SK-N-SH (cell line): ENCODE results near the gene LCNL1. TPM values are rescaled to one million over a fixed set of nuclear protein-coding genes. Genes with fewer than 3 reads are reported as not detected.

Experiments
- CTCF ChIA-PET: fragments of 300-600, 350-600 bp; formaldehyde crosslinking; extraction: SDS; loops from one replicate; lab custom pipeline; 2021; lab: Yijun Ruan, JAX
- POLR2A ChIA-PET: fragments of 350-600 bp; sonication (Branson Sonifier 250); formaldehyde crosslinking; extraction: SDS; loops from one replicate; lab custom pipeline; 2020; ENCODE audit warnings: antibody characterized with exemption, inconsistent platforms; lab: Yijun Ruan, JAX
- DNase-seq: peaks from one replicate; pipeline ENCODE4 v3.0.0; 2012
- H2AFZ ChIP-seq: fragments of 200-600 bp; sonication (generic); 2 replicates; pipeline ENCODE4 v1.8.1; 2016; ENCODE audit warnings: antibody characterized with exemption, mild to moderate bottlenecking, low read depth
- H3F3A ChIP-seq: fragments of 200-600 bp; sonication (generic); replicated peaks from 2 replicates; pipeline ENCODE3; 2016; ENCODE audit warnings: antibody characterized with exemption, mild to moderate bottlenecking; ENCODE audit not compliant: insufficient read depth
- H3K27ac ChIP-seq, 2 experiments: fragments of 200-500 bp in 1 of 2; fragments of 200-600 bp in 1 of 2; sonication (Bioruptor generic) in 1 of 2; sonication (generic), shearing (Covaris generic) in 1 of 2; 2 replicates each; pipeline versions ENCODE4 v1.5.1 to v1.6.1; 2014 to 2016; ENCODE audit warnings: low read depth in 2 of 2, inconsistent platforms in 1 of 2, low read length in 1 of 2, mild to moderate bottlenecking in 1 of 2, mixed read lengths in 1 of 2
- H3K27me3 ChIP-seq: fragments of 200-600 bp; sonication (generic), shearing (Covaris generic); 2 replicates; pipeline ENCODE4 v1.6.1; 2016; ENCODE audit warnings: mixed run types; ENCODE audit not compliant: insufficient read depth
- H3K36me3 ChIP-seq, 2 experiments: fragments of 200-500 bp in 1 of 2; fragments of 200-600 bp in 1 of 2; sonication (Bioruptor generic) in 1 of 2; sonication (generic) in 1 of 2; replicated peaks in 1 of 2; 2 replicates each; pipeline versions ENCODE3 to v1.5.1; 2014 to 2016; ENCODE audit warnings: low read length in 1 of 2, mild to moderate bottlenecking in 1 of 2; ENCODE audit not compliant: insufficient read depth in 2 of 2, control insufficient read depth in 1 of 2
- H3K4me1 ChIP-seq, 2 experiments: fragments of 200-500 bp in 1 of 2; fragments of 200-600 bp in 1 of 2; sonication (Bioruptor generic) in 1 of 2; sonication (generic), shearing (Covaris generic) in 1 of 2; 2 replicates each; pipeline versions ENCODE4 v1.5.1 to v1.6.1; 2014 to 2016; ENCODE audit warnings: low read depth in 1 of 2, low read length in 1 of 2, mixed run types in 1 of 2; ENCODE audit not compliant: insufficient read depth in 2 of 2, control insufficient read depth in 1 of 2
- H3K4me2 ChIP-seq: fragments of 200-600 bp; sonication (generic), shearing (Covaris generic); 2 replicates; pipeline ENCODE4 v1.6.1; 2017; ENCODE audit warnings: mixed run types
- H3K4me3 ChIP-seq, 2 experiments: fragments of 200-500 bp in 1 of 2; fragments of 200-600 bp in 1 of 2; sonication (Bioruptor generic) in 1 of 2; sonication (generic), shearing (Covaris generic) in 1 of 2; 2 replicates each; pipeline versions ENCODE4 v1.5.1 to v1.8.1; 2014 to 2016; ENCODE audit warnings: low read depth in 2 of 2, inconsistent platforms in 1 of 2, low read length in 1 of 2, mild to moderate bottlenecking in 1 of 2, mixed read lengths in 1 of 2, moderate library complexity in 1 of 2
- H3K79me2 ChIP-seq: fragments of 200-600 bp; sonication (generic); 2 replicates; pipeline ENCODE4 v1.8.1; 2017; ENCODE audit warnings: mild to moderate bottlenecking; ENCODE audit not compliant: insufficient read depth
- H3K9ac ChIP-seq: fragments of 200-600 bp; sonication (generic); 2 replicates; pipeline ENCODE4 v1.6.1; 2017; ENCODE audit warnings: mixed run types
- H3K9me2 ChIP-seq: fragments of 200-600 bp; sonication (generic); 2 replicates; pipeline ENCODE4 v1.6.1; 2017; ENCODE audit warnings: mixed run types
- H3K9me3 ChIP-seq: fragments of 200-600 bp; sonication (generic); 2 replicates; pipeline ENCODE4 v1.6.1; 2017; ENCODE audit warnings: mixed run types, mild to moderate bottlenecking, moderate library complexity
- H4K20me1 ChIP-seq: fragments of 200-600 bp; sonication (generic); 2 replicates; pipeline ENCODE4 v1.6.1; 2017; ENCODE audit warnings: mild to moderate bottlenecking, mixed run types; ENCODE audit not compliant: insufficient read depth
- EP300 ChIP-seq, 2 experiments: IDR thresholded peaks; 2 replicates each; pipeline versions ENCODE4 v1.4.0 to v1.6.1; 2012; ENCODE audit warnings: borderline replicate concordance in 1 of 2, low read depth in 1 of 2, low read length in 1 of 2
- EZH2phosphoT487 ChIP-seq: fragments of 200-600 bp; sonication (generic); IDR thresholded peaks from 2 replicates; pipeline ENCODE4 v1.6.1; 2017; ENCODE audit warnings: low read depth, mixed run types, mild to moderate bottlenecking, antibody characterized with exemption, moderate library complexity, borderline replicate concordance
- FOXJ3 ChIP-seq: sonication (generic); formaldehyde crosslinking; IDR thresholded peaks from 2 replicates; pipeline ENCODE4 v1.5.1; 2020; ENCODE audit warnings: mild to moderate bottlenecking, missing genetic modification reagents
- FOXM1 ChIP-seq: IDR thresholded peaks from 2 replicates; pipeline ENCODE4 v1.4.0; 2012; ENCODE audit warnings: low read depth, mild to moderate bottlenecking
- JUND ChIP-seq: IDR thresholded peaks from 2 replicates; pipeline ENCODE4 v1.4.0; 2012
- MXI1 ChIP-seq: IDR thresholded peaks from 2 replicates; pipeline ENCODE4 v1.6.1; 2012; ENCODE audit warnings: mild to moderate bottlenecking, low read depth, low read length, improper control_type of control experiment
- NRF1 ChIP-seq: IDR thresholded peaks from 2 replicates; pipeline ENCODE4 v1.6.1; 2012; ENCODE audit warnings: low read depth, mild to moderate bottlenecking, low read length
- RAD21 ChIP-seq: IDR thresholded peaks from 2 replicates; pipeline ENCODE4 v1.6.1; 2012; ENCODE audit warnings: mild to moderate bottlenecking, low read length
- RCOR1 ChIP-seq: fragments of 150-350 bp; IDR thresholded peaks from 2 replicates; pipeline ENCODE4 v1.6.1; 2017; ENCODE audit warnings: antibody characterized with exemption, low read length
- RFX5 ChIP-seq: IDR thresholded peaks from 2 replicates; pipeline ENCODE4 v1.6.1; 2012; ENCODE audit warnings: mild to moderate bottlenecking, improper control_type of control experiment, low read length
- SMC3 ChIP-seq: IDR thresholded peaks from 2 replicates; pipeline ENCODE4 v1.6.1; 2012; ENCODE audit warnings: low read depth, low read length, improper control_type of control experiment
- TCF12 ChIP-seq: IDR thresholded peaks from 2 replicates; pipeline ENCODE4 v1.4.0; 2012
- WGBS: methylation state at CpG from one replicate; pipeline ENCODE4 v1.1.6; 2017; ENCODE audit warnings: low lambda C conversion rate; 5-methylcytosine and 5-hydroxymethylcytosine counted together
- polyA plus RNA-seq, 3 experiments: library from polyadenylated mRNA; depleted of rRNA; stranded (reverse); fragments of >200 nt; gene quantifications; 2 replicates each; pipeline ENCODE4 v1.2.3, GENCODE V29; 2012
- TF ChIP-seq, protein P1 (sequence below): fragments of 200-600 bp; sonication (generic); IDR thresholded peaks from 2 replicates; pipeline ENCODE4 v1.6.1; 2017; ENCODE audit warnings: antibody characterized with exemption, mild to moderate bottlenecking, moderate library complexity
- TF ChIP-seq, protein P2 (sequence below): IDR thresholded peaks from 2 replicates; pipeline ENCODE4; 2012
- TF ChIP-seq, protein P3 (sequence below): fragments of 150-350 bp; IDR thresholded peaks from 2 replicates; pipeline ENCODE4 v1.6.1; 2016; ENCODE audit warnings: mild to moderate bottlenecking, low read depth, low read length
- TF ChIP-seq, protein P4 (sequence below): IDR thresholded peaks from 2 replicates; pipeline ENCODE4 v1.6.1; 2012; ENCODE audit warnings: mild to moderate bottlenecking, low read depth, low read length, moderate library complexity

The LCNL1 gene
- polyA plus RNA-seq, 1 of the 3 experiments (the other 2 are of a cell fraction): not detected

DNA sequence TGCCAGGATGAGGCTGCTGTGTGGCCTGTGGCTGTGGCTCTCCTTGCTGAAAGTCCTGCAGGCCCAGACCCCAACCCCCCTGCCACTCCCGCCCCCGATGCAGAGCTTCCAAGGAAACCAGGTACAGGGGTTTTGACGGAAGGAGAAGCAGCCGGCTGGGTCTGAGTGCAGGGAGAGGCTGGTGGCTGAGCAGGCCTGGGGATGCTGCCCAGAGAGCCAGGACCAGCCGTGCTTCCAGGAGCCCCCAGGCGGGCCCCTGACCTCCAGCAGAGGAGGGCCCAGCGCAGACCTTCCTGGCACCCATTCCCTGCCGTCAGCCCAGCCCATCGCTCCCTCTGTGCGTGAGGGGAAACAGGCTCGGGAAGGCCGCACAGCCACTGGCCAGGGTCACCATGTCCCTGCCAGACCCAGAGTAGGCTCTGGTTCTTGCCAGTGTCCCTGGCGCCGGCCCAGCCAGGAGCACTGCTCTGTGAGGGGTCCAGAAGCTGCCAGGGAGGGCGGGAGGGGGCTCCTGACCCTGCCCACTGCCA is 30.4 kb upstream of the LCNL1 start:
- CTCF ChIA-PET: interaction anchor here (1.4 to 13.2 kb wide), 3 partner anchors 44 to 97 kb away, joined by 4 to 350 read pairs (median 5); partner anchors contain the start of genes ABCA2, CLIC3 and FUT7
- POLR2A ChIA-PET: interaction anchor here (1.6 kb wide), 1 partner anchor 25 kb away, joined by 4 read pairs; the partner anchor contains the start of gene PTGDS
- Histone ChIP-seq H3K79me2 (no peaks in the 10 kb centered on the region), H3K9me2 (no peaks in the 10 kb centered on the region), H3K4me2 (no peak overlapping the region), H3K36me3 (no peaks in the 10 kb centered on the region), H3K4me1 (peaks cover 0 to 25% of the 10 kb centered on the region in 2 experiments; a peak in 2 of 4 replicates), H2AFZ (no peak overlapping the region), H3K27me3 (no peaks in the 10 kb centered on the region), H3K27ac (peak overlapping the region in 1 of 2 experiments; percentile 30; a peak in 1 of 4 replicates), H4K20me1 (no peaks in the 10 kb centered on the region), H3K9ac (no peak overlapping the region), H3K4me3 (no peak overlapping the region), H3K9me3 (no peaks in the 10 kb centered on the region), H3F3A (no peaks in the 10 kb centered on the region)
- TF ChIP-seq NRF1 (no peak), EP300 (IDR thresholded peaks at IDR 0.05; ENCODE audit: borderline replicate concordance in 1 of 2, low read depth in 1 of 2, low read length in 1 of 2) (no peak), SMC3 (no peak), RFX5 (no peak), JUND (no peak), FOXM1 (no peak)
- TF ChIP-seq, protein P1, sequence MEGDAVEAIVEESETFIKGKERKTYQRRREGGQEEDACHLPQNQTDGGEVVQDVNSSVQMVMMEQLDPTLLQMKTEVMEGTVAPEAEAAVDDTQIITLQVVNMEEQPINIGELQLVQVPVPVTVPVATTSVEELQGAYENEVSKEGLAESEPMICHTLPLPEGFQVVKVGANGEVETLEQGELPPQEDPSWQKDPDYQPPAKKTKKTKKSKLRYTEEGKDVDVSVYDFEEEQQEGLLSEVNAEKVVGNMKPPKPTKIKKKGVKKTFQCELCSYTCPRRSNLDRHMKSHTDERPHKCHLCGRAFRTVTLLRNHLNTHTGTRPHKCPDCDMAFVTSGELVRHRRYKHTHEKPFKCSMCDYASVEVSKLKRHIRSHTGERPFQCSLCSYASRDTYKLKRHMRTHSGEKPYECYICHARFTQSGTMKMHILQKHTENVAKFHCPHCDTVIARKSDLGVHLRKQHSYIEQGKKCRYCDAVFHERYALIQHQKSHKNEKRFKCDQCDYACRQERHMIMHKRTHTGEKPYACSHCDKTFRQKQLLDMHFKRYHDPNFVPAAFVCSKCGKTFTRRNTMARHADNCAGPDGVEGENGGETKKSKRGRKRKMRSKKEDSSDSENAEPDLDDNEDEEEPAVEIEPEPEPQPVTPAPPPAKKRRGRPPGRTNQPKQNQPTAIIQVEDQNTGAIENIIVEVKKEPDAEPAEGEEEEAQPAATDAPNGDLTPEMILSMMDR: no peak
- TF ChIP-seq, protein P2, sequence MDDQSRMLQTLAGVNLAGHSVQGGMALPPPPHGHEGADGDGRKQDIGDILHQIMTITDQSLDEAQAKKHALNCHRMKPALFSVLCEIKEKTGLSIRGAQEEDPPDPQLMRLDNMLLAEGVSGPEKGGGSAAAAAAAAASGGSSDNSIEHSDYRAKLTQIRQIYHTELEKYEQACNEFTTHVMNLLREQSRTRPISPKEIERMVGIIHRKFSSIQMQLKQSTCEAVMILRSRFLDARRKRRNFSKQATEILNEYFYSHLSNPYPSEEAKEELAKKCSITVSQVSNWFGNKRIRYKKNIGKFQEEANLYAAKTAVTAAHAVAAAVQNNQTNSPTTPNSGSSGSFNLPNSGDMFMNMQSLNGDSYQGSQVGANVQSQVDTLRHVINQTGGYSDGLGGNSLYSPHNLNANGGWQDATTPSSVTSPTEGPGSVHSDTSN: no peak
- TF ChIP-seq, protein P3, sequence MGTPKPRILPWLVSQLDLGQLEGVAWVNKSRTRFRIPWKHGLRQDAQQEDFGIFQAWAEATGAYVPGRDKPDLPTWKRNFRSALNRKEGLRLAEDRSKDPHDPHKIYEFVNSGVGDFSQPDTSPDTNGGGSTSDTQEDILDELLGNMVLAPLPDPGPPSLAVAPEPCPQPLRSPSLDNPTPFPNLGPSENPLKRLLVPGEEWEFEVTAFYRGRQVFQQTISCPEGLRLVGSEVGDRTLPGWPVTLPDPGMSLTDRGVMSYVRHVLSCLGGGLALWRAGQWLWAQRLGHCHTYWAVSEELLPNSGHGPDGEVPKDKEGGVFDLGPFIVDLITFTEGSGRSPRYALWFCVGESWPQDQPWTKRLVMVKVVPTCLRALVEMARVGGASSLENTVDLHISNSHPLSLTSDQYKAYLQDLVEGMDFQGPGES: no peak
- WGBS: 94% methylated on average over 3 of the region's 15 CpGs
- peak; percentile 61 for DNase-seq

DNA sequence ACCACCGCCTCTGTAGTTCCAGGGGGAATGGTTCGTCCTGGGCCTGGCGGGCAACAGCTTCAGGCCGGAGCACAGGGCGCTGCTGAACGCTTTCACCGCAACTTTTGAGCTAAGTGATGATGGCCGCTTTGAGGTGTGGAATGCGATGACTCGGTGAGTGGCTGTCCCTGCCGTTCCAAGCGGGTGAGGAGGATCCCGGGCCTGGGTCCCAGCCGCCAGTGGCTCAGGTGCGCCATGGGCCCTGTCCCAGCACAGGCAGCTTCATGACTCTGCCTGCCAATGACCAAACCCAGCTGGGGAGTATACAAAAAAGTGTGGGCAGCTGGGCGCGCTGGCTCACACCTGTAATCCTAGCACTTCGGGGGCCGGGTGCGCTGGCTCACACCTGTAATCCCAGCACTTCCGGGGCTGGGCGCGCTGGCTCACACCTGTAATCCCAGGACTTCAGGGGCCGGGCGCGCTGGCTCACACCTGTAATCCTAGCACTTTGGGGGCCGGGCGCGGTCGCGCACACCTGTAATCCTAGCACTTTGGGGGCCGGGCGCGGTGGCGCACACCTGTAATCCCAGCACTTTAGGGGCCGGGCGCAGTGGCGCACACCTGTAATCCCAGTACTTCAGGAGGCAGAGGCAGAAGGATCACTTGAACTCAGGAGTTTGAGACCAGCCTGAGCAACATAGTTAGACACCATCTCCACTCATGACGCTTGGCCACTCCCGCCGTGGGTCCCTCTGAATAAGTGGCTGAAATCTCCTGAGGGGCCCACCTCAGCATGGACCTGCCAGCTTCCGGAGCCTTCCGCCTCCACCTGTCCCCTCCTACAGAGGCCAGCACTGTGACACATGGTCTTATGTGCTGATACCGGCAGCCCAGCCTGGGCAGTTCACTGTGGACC is 29.7 kb upstream of the LCNL1 start:
- Histone ChIP-seq H3K79me2 (no peaks in the 10 kb centered on the region), H3K9me2 (no peaks in the 10 kb centered on the region), H3K27ac (no peak overlapping the region), H2AFZ (no peak overlapping the region), H3K9me3 (no peaks in the 10 kb centered on the region), H3K4me3 (no peak overlapping the region), H3K36me3 (no peaks in the 10 kb centered on the region), H3K9ac (no peak overlapping the region), H4K20me1 (no peaks in the 10 kb centered on the region), H3K4me1 (peaks cover 0 to 25% of the 10 kb centered on the region in 2 experiments; a peak in 2 of 4 replicates), H3F3A (no peaks in the 10 kb centered on the region), H3K27me3 (no peaks in the 10 kb centered on the region), H3K4me2 (no peak overlapping the region)
- DNase-seq: no peak
- CTCF ChIA-PET: interaction anchor here (1.9 to 13.2 kb wide), 2 partner anchors 43 to 79 kb away, joined by 5 to 350 read pairs; partner anchors contain the start of genes ABCA2, CLIC3 and FUT7
- WGBS: 90% methylated on average over 27 of the region's 44 CpGs
- POLR2A ChIA-PET: interaction anchor here (1.6 kb wide), 1 partner anchor 24 kb away, joined by 4 read pairs; the partner anchor contains the start of gene PTGDS
- TF ChIP-seq EZH2phosphoT487: no peak
- no peak for TF ChIP-seq FOXJ3
- no peak for TF ChIP-seq MXI1
- TF ChIP-seq TCF12: no peak
- TF ChIP-seq, protein P4, sequence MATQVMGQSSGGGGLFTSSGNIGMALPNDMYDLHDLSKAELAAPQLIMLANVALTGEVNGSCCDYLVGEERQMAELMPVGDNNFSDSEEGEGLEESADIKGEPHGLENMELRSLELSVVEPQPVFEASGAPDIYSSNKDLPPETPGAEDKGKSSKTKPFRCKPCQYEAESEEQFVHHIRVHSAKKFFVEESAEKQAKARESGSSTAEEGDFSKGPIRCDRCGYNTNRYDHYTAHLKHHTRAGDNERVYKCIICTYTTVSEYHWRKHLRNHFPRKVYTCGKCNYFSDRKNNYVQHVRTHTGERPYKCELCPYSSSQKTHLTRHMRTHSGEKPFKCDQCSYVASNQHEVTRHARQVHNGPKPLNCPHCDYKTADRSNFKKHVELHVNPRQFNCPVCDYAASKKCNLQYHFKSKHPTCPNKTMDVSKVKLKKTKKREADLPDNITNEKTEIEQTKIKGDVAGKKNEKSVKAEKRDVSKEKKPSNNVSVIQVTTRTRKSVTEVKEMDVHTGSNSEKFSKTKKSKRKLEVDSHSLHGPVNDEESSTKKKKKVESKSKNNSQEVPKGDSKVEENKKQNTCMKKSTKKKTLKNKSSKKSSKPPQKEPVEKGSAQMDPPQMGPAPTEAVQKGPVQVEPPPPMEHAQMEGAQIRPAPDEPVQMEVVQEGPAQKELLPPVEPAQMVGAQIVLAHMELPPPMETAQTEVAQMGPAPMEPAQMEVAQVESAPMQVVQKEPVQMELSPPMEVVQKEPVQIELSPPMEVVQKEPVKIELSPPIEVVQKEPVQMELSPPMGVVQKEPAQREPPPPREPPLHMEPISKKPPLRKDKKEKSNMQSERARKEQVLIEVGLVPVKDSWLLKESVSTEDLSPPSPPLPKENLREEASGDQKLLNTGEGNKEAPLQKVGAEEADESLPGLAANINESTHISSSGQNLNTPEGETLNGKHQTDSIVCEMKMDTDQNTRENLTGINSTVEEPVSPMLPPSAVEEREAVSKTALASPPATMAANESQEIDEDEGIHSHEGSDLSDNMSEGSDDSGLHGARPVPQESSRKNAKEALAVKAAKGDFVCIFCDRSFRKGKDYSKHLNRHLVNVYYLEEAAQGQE: no peak
- no peak for TF ChIP-seq SMC3
- no peak for TF ChIP-seq JUND
- no peak for TF ChIP-seq RAD21
- no peak for TF ChIP-seq RCOR1
